HG02884 (cell line): ENCODE measurements around the gene CYP24A1.

Source experiments
- ATAC-seq: cut with Tn5 transposase; IDR thresholded peaks from one replicate; pipeline ENCODE4 v1.9.1; 2021; ENCODE audit warnings: mild to moderate bottlenecking, moderate library complexity; ENCODE audit not compliant: unreplicated experiment

Gene CYP24A1

GRCh38 chr20:54204063-54204462 lies 30.3 kb upstream of the CYP24A1 start:
- no peak for ATAC-seq

- no peak for ATAC-seq
Measured at GRCh38 chr20:54203281-54203680, 29.5 kb upstream of the CYP24A1 start.

DNA sequence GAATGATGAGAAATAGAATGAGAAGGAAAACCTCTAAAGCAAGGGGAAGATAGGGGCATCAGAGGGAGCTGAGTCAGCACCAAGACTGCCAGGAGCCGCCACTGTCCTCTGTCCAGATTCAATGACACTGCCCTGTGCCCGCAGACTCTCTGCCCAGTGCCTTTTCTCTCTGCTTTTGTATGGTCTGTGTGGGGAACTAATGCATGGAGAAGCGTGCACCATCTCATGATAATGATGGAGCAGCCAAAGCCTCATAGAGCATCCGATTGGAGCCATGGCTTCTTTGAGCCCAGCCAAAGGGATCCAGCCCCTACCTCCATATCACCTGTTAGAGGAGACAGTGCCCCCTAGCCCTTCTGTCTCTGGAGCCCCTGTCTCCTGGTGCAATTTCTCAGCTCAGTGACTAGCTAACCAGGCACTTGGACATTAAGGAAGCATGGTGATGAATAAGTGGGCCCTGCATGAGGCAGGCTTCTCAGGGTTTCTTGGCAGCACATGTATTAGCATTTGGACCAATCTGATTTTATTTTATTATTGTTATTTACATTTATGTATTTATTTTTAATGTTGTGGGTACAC lies 27.6 kb upstream of the CYP24A1 start:
- no peak for ATAC-seq

DNA sequence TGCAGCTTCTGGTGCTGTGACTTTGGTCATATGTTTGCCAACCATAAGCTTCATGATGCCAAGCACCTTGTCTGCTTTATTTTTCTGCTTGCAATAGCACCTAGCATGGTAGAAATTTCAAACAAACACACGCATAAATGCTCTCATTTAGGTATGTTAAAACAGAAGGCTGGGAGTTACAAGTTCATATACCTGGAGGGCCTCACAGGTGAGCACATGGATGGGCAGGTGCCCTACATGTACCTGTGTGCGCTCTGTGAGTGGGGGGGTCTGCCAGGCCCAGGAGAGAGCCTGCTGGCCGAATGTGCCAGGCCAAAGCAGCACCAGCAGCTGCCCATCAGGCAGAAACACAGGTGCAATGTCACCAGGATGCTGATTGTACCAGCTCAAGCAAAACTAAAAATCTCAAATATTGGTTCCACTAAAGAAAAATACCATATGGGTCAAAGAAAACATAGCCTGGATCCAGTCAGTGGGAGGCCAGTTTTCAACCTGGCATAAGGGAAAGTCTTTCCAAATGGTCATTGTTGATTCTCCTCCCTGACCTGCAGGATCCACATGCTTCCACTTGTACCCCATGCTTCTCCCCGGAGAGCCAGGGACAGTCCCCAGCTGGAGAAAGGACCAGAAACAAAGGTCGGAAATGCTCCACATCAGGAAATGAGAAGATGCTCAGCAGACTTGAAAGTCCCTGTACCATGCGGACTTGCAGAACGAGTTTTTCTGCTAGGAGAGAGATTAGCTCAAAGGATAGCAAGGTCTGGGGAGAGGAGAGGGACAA lies 26.9 kb upstream of the CYP24A1 start:
- ATAC-seq: no peak

- ATAC-seq: no peak
Measured at GRCh38 chr20:54199721-54200176, 26.0 kb upstream of the CYP24A1 start.

GRCh38 chr20:54199283-54199682 lies 25.5 kb upstream of the CYP24A1 start:
- no peak for ATAC-seq

DNA sequence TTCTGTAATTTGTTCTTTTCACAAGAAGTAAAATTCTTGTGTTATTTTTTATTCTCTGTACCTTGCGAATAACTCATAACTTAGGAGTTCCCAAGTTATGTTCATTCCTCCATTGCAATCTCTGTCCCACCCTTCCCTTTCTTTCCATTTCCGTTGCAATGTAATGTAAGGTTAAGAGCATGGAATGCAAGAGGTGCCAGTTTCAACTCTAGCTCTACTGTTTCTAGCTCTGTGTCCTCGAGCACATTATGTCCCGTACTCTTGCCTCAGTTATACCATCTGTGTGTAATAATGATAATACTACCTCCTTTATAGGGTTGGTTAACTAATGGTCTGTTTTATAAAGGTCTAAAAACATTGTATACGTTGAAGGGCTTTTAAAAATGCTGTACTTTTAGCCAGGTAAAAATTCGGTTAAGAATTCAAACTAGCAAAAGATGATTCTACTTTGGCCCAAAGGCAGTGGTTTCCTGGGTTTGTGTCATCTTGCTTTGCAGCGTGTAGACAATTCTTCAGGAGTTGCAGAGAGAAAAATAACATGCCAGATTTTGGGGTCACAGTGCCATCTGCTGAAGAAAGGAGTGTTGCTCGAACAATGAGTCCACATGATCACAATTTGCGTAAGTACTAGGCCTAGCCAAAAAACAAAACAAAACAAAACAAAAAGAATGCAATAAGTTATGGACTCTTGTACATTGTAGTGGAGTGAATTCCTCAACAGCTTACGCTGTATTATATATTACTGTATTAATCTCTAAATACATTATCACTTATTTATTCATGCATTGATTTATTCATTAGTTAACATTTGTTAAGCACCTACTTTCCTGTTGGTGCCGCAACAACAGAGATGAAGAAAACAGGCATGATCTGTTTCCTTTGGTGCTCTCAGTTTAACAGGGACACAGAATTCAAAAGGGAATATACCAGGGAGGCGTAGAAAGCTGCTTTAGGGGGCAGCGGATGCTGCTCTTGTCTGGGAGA lies 24.1 kb upstream of the CYP24A1 start:
- no peak for ATAC-seq

DNA sequence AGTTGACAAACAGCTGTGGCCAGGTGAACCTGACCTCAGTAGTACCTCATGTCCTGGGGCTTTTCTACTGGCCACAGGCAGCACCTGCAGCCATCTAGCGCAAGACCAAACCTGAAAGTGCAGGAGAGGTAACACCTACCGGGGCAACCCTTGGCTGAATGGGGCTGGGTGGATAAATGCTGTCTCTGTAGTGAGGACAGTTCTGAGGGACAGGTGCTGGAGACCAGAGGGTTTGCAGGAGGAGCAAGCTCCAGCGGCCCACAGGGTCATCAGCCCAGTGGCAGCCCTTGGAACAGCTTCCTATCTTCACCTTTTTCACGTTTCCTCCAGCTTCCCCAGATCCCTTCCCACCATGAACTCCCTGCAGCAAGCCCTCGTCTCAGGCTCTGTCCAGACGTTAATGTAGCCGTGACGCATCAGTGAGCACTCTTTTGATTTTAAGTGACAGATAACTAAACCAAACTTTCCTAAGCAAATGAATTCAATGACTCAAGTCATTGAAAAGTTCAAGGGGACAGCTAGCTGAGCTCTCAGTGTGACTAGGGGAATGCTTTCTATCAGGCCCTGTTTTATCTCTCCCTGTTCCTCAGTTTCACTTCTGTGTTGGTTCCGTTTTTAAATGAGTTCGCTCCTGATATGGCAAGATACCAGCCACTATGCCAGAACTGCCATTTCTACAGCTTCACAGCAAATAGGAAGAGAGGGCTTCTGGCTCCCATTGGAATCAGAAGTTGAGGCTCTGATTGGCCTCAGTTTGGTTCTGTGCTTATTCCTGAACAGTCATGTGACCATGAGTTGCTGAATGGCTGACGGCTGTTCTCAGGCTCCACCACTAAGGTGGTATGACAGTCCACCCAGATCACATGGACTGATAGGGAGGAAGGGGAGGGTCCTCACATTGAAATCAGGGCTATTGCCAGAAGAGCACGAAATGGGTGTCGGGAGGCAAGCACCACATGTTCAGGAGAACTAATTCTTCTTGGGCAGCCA lies 22.0 kb upstream of the CYP24A1 start:
- ATAC-seq: no peak

DNA sequence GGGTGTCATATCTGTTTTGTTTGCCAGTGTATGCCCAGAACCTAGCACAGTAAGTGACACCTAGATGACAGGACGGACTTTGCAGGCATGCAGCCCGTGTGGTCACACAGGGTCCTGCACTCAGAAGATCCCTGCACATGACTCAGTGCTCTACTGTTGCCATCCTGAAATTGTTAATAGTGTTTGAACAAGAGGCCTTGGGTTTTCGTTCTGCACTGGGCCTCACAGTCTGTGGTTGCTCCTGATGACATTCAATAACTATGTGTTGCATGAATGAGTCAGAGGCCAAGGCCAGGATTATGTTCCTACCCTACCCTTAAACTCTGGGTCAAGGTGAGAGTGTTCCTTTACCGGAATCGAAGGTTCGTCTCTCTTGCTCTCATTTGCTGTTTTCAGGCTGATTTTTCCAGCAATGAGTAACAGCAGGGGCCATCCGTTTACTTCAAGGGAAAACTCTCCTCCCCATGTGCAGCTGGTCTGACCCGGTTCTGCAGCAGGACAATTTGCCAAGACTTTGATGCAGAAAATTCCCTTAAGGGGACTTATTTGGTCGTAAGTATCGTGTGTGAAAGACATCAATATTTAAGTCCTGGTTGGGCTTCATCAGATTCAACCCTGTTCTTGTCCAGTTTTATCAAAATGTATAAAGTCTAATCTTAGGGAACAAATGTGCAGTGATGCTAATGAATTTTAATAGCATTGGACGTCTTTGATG lies 21.1 kb upstream of the CYP24A1 start:
- ATAC-seq: no peak

DNA sequence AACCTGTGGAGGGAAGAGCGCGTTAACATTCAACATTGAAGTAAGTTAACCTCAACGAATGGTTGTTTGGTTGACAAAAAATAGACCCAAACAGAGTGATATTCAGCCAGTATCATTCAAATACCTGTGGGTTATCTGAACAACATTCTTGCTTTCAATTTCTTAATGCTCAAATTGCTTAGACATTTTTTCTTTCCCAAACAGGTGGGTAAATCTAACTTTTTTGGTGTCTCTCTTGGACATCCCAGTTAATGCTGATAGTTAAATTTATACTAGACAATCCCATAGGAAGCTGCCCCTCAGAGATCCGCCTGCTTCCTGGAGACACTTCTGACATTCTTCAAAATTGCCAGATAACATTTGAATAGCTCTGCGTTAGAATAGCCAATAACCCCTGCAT lies 20.0 kb upstream of the CYP24A1 start:
- ATAC-seq: no peak

- ATAC-seq: no peak
Measured at GRCh38 chr20:54190217-54190616, 16.4 kb upstream of the CYP24A1 start.

DNA sequence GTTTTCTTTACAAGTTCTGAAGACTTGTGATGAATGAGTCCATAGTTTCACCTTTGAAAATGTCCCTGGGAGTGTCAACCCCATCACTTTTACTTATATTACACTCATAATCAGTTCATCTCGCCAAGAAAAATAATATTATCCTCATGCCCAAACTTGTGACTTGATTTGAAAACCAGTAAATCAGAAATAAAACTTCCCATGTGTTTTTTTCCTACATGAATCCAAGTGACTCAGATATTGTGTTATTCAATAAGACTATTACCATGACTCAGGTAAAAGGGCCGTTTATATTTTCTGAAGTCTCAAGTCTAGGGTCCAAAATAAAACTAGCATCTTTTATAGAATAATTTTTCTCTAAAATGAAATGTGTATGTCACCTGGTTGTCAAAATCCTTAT lies 15.8 kb upstream of the CYP24A1 start:
- no peak for ATAC-seq

DNA sequence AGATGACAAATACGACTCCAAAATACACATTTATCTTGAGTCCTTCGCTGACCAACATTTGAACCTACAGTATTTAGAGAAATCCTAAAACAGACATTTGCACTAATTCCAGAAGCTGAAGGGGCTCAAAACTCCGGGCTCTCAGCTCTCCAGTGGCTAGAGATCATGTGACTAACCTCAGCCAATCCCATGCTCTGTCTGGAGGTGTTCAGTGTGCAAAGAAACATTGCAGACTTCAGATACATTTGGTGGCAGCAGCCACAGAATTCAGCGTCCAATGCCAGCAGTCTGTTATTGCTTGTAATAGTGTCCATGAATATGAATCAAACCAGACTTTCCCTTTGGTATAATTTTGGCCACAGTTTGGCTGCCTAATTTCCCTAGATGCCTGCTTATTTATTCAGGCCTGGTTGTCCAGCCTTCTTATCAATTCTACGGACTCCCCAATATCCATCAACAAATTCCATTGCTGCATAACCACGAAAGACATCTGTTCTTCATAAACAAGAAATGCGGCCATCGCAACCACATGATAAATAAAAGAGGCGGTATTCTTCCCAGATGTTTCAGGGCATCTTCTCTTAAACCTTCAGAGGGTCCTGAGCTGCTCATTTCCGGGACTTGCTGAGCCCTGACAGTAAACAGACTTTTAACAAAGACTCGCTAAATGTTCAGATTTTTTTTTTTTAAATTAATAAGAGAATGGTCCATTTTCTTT lies 14.5 kb upstream of the CYP24A1 start:
- ATAC-seq: no peak

- ATAC-seq: no peak
Measured at GRCh38 chr20:54184904-54185626, 11.3 kb upstream of the CYP24A1 start.

GRCh38 chr20:54184071-54184470 lies 10.3 kb upstream of the CYP24A1 start:
- ATAC-seq: no peak

- no peak for ATAC-seq
Measured at GRCh38 chr20:54180931-54181330, 7.1 kb upstream of the CYP24A1 start.

DNA sequence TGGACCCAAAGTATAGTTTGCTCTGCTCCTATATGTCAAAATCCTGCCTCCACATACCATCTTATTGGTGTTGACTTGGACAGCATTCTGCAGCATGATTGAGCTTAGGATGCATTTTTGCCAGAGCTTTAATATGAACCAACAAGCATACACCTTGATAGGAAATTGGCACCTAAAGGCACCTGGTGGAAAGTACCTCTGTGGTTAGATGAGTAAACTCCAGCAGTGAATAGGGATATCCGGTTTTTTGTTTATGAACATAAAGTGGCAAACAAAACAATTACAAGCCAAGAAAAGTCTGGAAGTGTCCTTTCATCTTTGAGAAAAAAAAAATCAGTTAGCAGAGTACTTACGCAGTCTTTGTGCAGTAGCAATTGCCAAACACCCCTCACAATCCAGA lies 6.2 kb upstream of the CYP24A1 start:
- ATAC-seq: no peak

DNA sequence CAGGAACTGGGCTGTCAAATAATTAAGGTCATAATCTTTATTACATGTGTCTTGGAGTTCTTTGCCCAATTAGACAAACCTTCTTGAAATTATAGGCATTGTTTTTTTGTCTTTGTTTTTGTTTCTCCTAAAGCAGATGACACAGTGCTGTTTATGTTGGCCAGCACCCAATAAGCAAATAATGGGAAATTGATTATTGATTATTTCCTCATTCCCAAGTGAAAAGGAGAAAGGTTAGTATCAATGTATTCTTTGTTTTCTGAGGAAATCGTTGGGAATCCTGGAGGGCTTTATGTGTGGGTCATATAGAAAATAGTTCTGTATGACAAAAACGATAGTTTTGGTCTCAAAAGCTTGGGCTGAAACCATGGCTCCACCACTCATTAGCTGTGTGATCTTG lies 4.5 kb upstream of the CYP24A1 start:
- ATAC-seq: no peak
